Activated CD8-positive, alpha-beta T cell treated with anti-CD3 and anti-CD28 coated beads for 36 hours (primary cell): Measurements from ENCODE around the gene KCTD11. TPM values are rescaled to one million over a fixed set of nuclear protein-coding genes. Genes with fewer than 3 reads are reported as not detected.
"Not testable (repeated sequence)": the region's sequence is repeated elsewhere in the genome, so short reads cannot be mapped to it uniquely, and the experiment has no call there.

Source experiments
- ATAC-seq: fragments of 200-7000 bp; cut with Tn5 transposase; one replicate; pipeline ENCODE4 v1.10.0; 2021; ENCODE audit warnings: mild to moderate bottlenecking, moderate library complexity
- CTCF ChIA-PET: fragments of 350-600 bp; sonication (Branson Sonifier 250); formaldehyde crosslinking; loops from one replicate; lab custom pipeline; 2021; ENCODE audit warnings: antibody characterized with exemption; lab: Charles Lee
- POLR2A ChIA-PET: fragments of 350-600 bp; sonication (Branson Sonifier 250); formaldehyde crosslinking; loops from one replicate; lab custom pipeline; 2021; ENCODE audit warnings: antibody characterized with exemption; lab: Charles Lee
- DNase-seq: peaks from one replicate; pipeline ENCODE4 v3.0.0-alpha.2; 2020
- H3K27ac Mint-ChIP-seq: one replicate; pipeline ENCODE4 v1.8.0; 2021; ENCODE audit warnings: mild to moderate bottlenecking, mixed read lengths
- H3K27me3 Mint-ChIP-seq: one replicate; pipeline ENCODE4 v1.8.0; 2021; ENCODE audit warnings: mixed read lengths
- H3K36me3 Mint-ChIP-seq: one replicate; pipeline ENCODE4 v1.8.0; 2021; ENCODE audit warnings: low read depth, mixed read lengths
- H3K4me1 Mint-ChIP-seq: one replicate; pipeline ENCODE4 v1.8.0; 2021; ENCODE audit warnings: low read depth, mixed read lengths
- H3K4me3 Mint-ChIP-seq: one replicate; pipeline ENCODE4 v1.8.0; 2021; ENCODE audit warnings: mild to moderate bottlenecking, moderate library complexity, mixed read lengths
- H3K9me3 Mint-ChIP-seq: one replicate; pipeline ENCODE4 v1.8.0; 2021; ENCODE audit warnings: mixed read lengths
- intact Hi-C: fragments of 100-400 bp; cut with micrococcal nuclease; formaldehyde crosslinking; loops from one replicate; pipeline ENCODE4 v1.10.0; 2022
- total RNA-seq, 2 experiments: library from RNA; stranded (reverse); gene quantifications; one replicate each; pipeline ENCODE4 v1.2.3, GENCODE V29; 2021
- TF ChIP-seq, protein P1 (sequence below): fragments of 200-600 bp; IDR thresholded peaks from one replicate; pipeline ENCODE4 v1.8.0; 2022; ENCODE audit warnings: antibody characterized with exemption, mild to moderate bottlenecking

KCTD11 gene
- total RNA-seq, 2 experiments from 2014 or later, result 11.0 to 11.2 TPM

GRCh38 chr17:7367918-7368598, 16.1 kb downstream of the KCTD11 start:
- POLR2A ChIA-PET, result interaction anchor here (1.6 kb wide), 1 partner anchor 36 kb away, joined by 4 read pairs; the partner anchor contains the start of gene TMEM256
- H3K27me3 Mint-ChIP-seq, result no peaks in the 10 kb centered on the region
- intact Hi-C loops, result no loop called here
- H3K36me3 Mint-ChIP-seq, result no peaks in the 10 kb centered on the region
- CTCF ChIA-PET, result interaction anchor here (1.0 to 3.5 kb wide), 2 partner anchors 12 to 15 kb away, joined by 3 to 19 read pairs; no protein-coding TSS in a partner anchor
- TF ChIP-seq, protein P1, sequence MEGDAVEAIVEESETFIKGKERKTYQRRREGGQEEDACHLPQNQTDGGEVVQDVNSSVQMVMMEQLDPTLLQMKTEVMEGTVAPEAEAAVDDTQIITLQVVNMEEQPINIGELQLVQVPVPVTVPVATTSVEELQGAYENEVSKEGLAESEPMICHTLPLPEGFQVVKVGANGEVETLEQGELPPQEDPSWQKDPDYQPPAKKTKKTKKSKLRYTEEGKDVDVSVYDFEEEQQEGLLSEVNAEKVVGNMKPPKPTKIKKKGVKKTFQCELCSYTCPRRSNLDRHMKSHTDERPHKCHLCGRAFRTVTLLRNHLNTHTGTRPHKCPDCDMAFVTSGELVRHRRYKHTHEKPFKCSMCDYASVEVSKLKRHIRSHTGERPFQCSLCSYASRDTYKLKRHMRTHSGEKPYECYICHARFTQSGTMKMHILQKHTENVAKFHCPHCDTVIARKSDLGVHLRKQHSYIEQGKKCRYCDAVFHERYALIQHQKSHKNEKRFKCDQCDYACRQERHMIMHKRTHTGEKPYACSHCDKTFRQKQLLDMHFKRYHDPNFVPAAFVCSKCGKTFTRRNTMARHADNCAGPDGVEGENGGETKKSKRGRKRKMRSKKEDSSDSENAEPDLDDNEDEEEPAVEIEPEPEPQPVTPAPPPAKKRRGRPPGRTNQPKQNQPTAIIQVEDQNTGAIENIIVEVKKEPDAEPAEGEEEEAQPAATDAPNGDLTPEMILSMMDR, result no peak
- no peak overlapping the region for H3K4me3 Mint-ChIP-seq
- no peaks in the 10 kb centered on the region for H3K4me1 Mint-ChIP-seq
- H3K9me3 Mint-ChIP-seq, result no peaks in the 10 kb centered on the region
- DNase-seq, result no peak
- no peak overlapping the region for H3K27ac Mint-ChIP-seq
- no peak for ATAC-seq

DNA sequence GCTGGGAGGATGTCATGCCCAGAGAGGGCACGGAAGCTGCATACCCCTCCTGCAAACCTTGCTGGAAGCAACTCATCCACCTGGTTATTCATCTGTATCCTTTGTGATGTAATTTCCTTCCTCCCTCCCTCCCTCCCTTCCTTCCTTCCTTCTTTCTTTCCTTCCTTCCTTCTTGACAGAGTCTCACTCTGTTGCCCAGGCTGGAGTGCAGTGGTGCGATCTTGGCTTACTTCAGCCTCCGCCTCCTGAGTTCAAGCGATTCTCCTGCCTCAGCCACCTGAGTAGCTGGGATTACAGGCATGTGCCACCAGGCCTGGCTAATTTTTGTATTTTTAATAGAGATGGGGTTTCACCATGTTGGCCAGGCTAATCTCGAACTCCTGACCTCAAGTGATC, 16.6 kb downstream of the KCTD11 start:
- H3K36me3 Mint-ChIP-seq, H3K4me3 Mint-ChIP-seq, H3K27ac Mint-ChIP-seq, DNase-seq, H3K27me3 Mint-ChIP-seq, intact Hi-C loops, H3K4me1 Mint-ChIP-seq, H3K9me3 Mint-ChIP-seq, ATAC-seq: not testable (repeated sequence)
- ChIA-PET POLR2A (interaction anchor here (1.6 kb wide), 1 partner anchor 35 kb away, joined by 4 read pairs; the partner anchor contains the start of gene TMEM256), CTCF (interaction anchor here (1.0 to 3.5 kb wide), 2 partner anchors 12 to 192 kb away, joined by 3 to 19 read pairs; no protein-coding TSS in a partner anchor)

GRCh38 chr17:7369825-7370224, 17.9 kb downstream of the KCTD11 start:
- ATAC-seq, result no peak
- Mint-ChIP-seq H3K36me3 (no peaks in the 10 kb centered on the region), H3K27me3 (no peaks in the 10 kb centered on the region), H3K9me3 (no peaks in the 10 kb centered on the region), H3K27ac (no peak overlapping the region), H3K4me3 (no peak overlapping the region), H3K4me1 (no peaks in the 10 kb centered on the region)
- TF ChIP-seq, protein P1, result no peak
- intact Hi-C loops, result no loop called here
- CTCF ChIA-PET, result interaction anchor here (0.8 to 3.5 kb wide), 4 partner anchors 14 to 191 kb away, joined by 4 to 19 read pairs (median 6); no protein-coding TSS in a partner anchor
- no peak for DNase-seq
- POLR2A ChIA-PET, result interaction anchor here (0.6 to 1.5 kb wide), 4 partner anchors 16 to 257 kb away, joined by 3 read pairs; partner anchors contain the start of gene CD68

DNA sequence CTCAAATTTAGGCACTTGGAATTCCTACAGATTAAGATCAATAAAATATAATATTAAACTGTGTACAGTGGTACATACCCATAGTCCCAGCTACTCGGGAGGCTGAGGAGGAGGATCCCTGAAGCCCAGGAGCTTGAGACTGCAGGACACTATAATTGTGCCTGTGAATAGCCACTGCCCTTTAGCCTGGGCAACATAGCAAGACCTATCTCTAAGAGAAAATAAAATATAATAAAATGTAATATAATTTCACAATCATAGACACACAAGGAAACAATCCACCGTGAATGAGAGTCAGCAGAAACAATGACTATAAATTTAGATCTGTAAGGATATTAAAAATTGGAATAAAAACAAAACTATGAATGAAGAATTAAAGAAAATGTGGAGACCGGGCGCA, 18.9 kb downstream of the KCTD11 start:
- ChIA-PET POLR2A (interaction anchor here (1.4 to 1.5 kb wide), 2 partner anchors 15 to 256 kb away, joined by 3 read pairs; no protein-coding TSS in a partner anchor), CTCF (interaction anchor here (1.1 to 3.5 kb wide), 3 partner anchors 15 to 190 kb away, joined by 4 to 19 read pairs (median 7); no protein-coding TSS in a partner anchor)
- no peak for DNase-seq
- no peaks in the 10 kb centered on the region for H3K27me3 Mint-ChIP-seq
- no peaks in the 10 kb centered on the region for H3K4me1 Mint-ChIP-seq
- no peaks in the 10 kb centered on the region for H3K36me3 Mint-ChIP-seq
- TF ChIP-seq, protein P1, result no peak
- intact Hi-C loops, result no loop called here
- no peak for ATAC-seq
- no peak overlapping the region for H3K4me3 Mint-ChIP-seq
- H3K27ac Mint-ChIP-seq, result no peak overlapping the region
- H3K9me3 Mint-ChIP-seq, result no peaks in the 10 kb centered on the region

GRCh38 chr17:7374353-7374752, 22.4 kb downstream of the KCTD11 start:
- H3K4me1 Mint-ChIP-seq, result peaks cover 2% of the 10 kb centered on the region
- H3K27ac Mint-ChIP-seq, result no peak overlapping the region
- ChIA-PET POLR2A (interaction anchor here (2.9 kb wide), 1 partner anchor 9 kb away, joined by 11 read pairs; no protein-coding TSS in a partner anchor), CTCF (interaction anchor here (3.9 kb wide), 1 partner anchor 18 kb away, joined by 17 read pairs; no protein-coding TSS in a partner anchor)
- H3K4me3 Mint-ChIP-seq, result no peak overlapping the region
- TF ChIP-seq, protein P1, result no peak
- intact Hi-C loops, result no loop called here
- ATAC-seq, result no peak
- peaks cover 8% of the 10 kb centered on the region for H3K27me3 Mint-ChIP-seq
- peaks cover 4% of the 10 kb centered on the region for H3K9me3 Mint-ChIP-seq
- peaks cover 2% of the 10 kb centered on the region for H3K36me3 Mint-ChIP-seq
- DNase-seq, result no peak
